GM18858 (cell line): ENCODE measurements around the gene PRKACA.

Experiments used
- ATAC-seq: cut with Tn5 transposase; IDR thresholded peaks from one replicate; pipeline ENCODE4 v1.9.1; 2021; ENCODE audit not compliant: unreplicated experiment

Gene PRKACA

DNA sequence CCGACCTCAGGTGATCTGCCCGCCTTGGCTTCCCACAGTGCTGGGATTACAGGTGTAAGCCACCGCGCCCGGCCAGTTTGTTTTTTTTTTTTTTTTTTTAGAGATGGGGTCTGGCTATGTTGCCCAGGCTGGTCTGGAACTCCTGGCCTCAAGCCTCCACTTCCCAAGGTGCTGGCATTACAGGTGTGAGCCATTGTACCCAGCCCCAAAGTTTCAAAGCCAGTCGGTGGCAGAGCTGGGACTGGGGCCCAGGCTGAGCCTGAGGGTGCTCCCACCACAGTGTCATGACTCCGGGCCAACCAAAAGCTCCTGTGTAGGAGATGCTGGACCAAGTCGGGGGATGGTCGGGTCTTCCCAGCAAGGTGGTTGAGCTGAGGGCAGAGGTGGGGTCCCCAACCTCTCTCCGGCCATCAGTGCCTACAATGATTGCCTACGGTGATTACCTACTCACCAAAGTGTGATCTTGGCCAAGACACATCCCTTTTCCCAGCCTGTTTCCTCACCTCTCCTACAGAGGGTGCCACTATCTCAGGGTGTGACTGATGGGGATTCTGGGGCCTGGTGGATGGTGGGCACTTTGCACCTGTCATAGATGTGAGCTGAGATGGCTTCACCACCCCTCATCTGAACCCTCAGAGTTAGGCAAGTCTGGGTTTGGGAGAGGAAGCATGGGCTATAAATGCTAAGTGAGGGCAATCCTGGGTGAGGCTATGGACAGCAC, 21.1 kb downstream of the PRKACA start:
- ATAC-seq: no peak

DNA sequence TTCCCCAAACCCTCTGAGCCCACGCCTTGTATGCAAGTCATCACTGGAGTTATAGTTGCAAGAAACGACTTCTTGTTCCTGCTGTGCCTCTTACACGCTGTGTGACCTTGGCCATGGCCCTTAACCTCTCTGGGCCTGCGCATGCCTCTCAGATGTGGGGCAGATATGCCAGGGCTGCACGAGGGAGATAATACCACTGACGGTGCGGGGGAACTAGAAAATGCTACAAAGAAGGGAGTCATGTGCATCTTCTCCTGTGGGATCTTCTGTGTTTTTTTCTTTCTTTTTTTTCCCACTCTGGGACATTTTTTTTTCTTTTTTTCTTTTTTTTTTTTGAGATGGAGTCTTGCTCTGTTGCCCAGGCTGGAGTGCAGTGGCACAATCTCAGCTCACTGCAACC, 22.7 kb downstream of the PRKACA start:
- no peak for ATAC-seq

DNA sequence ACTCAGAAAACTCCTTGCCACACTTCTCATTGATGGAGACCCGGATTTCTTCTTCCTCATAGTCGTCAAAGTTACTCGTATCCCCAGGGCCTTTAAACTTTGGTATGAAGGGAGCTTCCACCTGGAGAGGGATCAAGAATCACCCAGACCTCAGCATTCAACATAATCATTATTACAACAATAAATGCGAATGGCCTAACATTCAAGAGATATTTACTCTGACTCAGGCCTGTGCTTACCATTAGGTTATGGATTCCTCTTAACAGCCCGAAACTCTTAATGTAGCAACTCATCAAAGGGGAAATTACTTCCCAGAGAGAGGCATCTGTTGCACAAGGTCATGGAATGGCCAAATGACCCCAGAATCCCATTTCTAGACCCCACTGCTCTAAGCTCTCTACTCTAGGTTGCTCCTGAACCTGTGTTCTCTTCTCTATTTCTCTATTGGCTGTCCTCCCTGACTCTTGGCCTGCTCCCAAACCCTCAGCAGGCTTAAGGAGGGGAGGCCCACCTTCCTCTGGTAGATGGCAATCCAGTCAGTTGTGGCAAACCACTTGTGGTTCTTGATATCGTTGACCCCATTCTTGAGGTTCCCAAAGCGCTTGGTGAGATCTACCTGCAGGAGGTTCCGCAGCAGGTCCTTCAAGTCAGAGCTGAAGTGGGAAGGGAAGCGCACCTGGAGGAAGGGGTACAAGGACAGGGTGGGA, 24.3 kb downstream of the PRKACA start:
- ATAC-seq: no peak

DNA sequence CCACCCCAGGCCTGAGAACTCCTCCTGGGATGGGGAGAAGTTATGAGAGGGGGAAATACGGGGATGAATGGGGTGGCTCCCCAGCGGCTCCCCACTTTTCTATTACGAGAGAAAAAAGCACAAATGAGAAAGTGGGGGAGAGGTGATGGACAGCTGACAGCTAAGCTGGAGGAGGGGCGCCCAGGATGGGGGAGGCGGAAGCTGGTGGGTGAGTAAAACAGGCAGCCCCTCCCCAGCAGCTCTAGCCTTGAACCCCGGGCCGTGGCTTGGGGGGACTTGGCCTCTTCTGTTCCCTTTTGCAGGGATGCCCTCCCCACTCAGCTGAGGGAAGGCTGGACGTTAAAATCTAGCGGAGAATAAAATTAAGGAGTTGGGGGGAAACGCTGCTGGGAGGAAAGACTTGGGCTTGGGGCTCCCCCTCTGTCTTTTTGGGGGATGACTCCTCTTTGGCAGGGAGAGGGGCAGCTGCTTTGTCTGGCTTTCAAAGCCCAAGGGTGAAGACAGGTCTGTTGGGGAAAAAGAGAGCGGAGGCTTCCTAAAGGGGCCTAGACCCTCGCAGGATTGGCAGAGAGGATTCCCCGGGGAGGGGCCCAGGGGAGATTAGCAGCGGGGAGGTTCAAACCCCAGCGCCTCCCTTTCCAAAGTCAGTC, 25.6 kb downstream of the PRKACA start:
- ATAC-seq: no peak

DNA sequence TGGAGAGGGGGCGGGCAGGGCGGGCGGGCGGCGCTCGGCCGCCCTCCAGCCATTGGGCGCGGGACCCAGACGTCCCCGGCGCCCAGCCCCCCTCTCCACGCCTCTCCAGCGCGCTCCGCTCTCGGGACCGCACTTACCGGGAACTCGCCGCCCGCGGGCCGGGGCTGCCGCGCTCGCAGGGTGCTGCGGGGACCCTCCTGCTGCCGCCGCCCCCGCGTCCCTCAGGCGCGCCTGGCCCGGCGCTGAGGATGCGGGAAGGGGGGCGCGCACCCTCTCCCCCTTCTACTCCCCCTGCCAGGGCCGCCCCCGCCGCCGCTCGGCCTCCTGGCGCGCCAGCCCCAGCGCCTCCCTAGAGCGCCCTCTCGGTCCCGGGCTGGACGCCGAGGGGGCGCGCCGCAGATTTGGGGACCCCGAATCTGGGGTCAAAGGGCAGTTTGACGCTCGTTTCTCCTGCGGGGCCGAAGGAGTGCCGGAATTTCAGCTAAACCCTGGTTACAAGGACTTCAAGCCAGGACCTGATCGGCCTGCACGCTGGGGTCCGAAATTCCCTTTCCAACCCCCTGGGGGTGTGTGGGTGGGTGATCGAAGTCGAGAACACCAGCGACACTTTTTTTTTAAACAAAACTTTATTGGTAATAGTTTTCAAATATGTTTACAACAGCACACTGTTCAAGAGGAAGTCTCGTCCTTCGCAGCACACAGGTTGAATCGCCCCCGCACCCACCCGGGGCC, 26.3 kb downstream of the PRKACA start:
- ATAC-seq: peak; percentile 36

DNA sequence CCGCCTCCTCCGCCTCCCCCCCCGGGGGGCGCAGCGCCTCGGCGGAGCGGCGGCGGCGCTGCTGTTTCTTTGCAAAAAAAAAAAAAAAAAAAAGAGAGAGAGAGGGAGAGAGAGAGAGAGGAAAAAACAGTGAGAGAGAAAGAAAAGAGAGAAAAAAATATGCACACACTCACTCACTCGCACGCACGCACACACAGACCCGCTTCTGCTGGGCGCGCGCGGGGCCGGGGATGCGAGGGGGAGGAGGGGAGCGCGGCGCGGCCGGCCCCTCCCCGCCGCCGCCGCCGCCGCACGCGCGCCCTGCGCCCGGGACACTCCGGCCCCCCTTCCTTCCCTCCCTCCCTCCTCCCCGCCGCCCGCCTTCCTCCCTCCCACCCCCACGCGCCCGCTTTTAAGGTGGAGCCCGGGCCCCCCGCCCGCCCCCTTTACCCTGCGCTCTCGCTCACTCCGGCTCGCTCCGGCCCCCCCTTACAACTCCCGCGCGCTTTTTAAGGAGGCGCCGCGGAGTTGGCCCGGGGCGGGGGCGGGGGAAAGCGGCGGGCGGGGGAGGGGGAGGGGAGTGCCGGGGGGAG, 27.0 kb downstream of the PRKACA start, which contains the start of gene SAMD1:
SAMD1 (minus strand) TSS at position 243 of the 572 bp plus-strand sequence.
- ATAC-seq: no peak

DNA sequence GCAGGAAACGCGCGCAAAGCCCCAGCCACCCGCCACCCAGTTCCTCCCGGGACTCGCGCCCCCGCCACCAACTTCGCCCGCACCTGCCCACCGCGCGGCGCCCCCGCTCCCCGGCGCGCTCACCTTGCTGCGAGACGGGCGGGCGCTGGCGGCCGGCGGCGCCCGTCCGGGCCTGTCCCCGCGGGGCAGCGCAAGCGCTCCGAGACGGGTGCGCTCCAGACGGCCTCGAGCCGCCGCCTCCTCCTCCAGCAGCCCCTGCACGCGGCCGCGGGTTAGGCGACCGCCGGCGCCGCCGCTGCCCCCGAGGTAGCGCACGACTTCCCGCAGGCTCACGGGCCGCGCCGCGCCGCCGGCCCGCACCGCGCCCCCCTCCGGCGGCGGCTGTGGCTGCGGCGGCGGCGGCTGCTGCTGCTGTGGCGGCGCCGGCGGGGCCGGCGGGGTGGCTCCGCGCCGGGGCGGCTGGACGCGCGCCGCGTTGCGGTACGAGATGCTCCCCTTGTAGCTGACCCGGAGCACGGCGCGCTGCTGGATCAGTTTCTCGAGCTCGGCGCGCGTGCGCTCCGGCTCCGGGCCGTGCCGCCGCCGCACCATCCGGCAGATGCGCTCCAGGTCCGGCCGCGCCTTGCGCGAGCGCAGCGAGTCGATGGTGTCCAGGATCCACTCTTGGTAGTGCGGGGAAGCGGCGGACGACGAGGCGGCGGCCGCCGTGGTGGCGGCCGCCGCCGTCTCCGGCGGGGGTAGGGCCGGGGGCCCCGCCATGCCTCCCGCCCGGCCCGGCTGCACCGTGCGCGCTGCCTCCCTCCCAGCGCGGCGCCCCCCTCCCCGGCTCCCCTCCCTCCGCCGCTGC, 27.7 kb downstream of the PRKACA start:
- no peak for ATAC-seq

DNA sequence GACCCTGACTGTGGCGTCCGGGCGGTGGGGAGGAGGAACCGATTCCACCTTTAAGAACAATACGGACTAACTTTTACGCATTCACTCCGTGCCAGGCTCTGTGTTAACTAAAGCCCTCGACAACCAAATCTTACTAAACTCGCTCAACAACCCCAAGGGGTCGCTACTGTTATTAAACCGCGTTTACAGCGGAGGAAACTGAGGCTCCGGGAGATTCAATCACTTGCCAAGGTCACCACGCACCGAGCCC, 28.2 kb downstream of the PRKACA start:
- ATAC-seq: no peak

DNA sequence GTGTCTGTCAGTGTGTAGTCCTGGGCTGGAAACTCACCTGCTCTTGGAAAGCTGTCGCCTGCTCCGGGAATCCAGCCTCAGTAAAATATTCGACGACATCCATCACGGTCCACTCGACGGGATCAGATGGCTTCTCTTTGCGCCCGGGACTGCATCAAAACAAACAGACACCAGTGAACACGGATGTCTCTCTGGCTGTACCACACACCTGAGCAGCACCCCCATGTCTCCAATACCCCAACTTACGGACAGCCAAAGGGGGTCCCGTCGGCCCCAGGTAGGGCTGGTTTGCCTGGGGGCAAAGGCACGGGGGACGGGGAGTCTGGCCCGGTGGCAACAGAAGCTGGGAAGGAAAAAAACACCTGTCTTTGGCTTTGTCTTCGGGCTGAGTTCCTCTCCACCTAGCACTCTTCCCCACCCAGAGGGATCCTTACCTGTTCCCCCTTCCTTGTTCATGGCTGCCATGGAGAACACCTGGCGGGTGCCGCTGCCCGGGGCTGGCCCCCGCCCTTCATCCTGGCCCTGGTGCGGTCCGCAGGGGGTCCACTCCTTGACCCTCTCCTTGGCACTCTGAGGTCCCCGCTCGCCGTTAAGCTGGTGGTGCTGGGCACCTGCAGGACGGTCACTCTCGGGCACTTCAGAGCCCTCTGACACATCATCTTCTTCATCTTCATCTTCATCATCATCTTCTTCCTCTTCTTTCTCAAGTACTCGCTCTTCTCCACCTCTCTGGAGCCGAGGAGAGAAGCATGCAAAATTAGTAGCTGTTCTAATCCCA, 28.7 kb downstream of the PRKACA start:
- ATAC-seq: no peak

DNA sequence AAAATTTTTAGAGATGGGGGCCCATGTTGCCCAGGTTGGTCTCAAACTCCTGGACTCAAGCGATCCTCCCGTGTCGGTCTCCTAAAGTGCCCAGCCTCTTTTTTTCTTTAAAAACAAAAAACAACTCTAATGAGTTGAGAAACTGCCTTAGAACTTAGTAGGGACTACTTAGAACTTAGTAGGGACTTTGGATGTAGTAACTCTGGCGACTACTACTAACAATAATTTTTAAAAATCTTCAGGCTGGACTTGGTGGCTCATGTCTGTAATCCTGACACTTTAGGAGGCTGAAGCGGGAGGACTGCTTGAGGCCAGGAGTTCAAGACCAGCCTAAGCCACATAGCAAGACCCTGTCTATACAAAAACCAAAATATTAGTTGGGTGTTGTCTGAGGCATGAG, 31.5 kb downstream of the PRKACA start:
- ATAC-seq: no peak

DNA sequence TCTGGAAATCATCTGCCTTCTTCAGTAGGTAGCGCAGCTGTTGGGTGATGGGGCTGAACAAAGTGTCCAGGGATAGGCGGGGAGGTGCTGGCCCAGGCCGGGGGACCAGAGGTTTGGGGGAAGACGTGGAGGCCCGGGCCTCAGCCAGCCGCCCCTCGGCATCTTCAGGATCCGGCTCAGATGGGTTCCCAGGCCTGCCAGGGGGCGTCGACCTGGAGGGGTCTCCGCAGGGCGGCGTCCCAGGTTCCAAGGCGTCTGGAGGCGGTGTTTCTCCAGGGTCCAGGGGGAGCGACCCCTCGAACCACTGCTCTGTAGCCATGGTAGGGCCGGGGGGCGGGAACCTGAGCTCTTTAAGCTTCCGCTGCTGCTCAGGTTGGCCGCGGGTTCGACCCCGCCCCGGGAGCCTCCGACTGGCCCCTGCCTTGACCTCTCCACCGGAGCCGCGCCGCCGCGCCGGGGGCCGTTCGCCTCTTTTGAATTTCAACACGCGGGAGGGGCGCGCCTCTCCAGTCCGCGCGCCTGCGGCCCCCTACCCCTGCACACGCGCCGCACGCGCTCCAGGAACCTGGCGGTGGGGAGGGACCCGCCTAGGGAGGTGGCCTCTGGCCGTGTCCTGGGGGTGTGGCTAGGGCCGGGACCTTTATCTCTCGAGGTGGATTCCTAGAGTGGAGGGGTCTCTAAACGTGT, 32.1 kb downstream of the PRKACA start, which contains the start of gene C19orf67:
C19orf67 (minus strand) TSS at position 475 of the 687 bp plus-strand sequence; CDS start at position 319, 156 bp downstream.
- no peak for ATAC-seq

DNA sequence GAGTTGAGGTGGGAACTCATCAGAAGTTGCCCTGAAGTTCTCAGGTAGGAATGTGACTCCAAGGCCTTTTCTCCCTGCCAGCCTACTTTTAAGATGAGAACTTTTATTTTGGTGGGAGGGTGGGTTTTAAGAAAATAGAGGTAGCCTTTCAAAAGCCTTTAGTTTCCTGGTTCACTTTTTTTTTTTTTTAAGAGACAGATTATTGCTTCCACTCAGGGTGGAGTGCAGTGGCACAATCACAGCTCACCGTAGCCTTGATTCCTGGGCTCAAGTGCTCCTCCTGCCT, 34.9 kb downstream of the PRKACA start:
- no peak for ATAC-seq

DNA sequence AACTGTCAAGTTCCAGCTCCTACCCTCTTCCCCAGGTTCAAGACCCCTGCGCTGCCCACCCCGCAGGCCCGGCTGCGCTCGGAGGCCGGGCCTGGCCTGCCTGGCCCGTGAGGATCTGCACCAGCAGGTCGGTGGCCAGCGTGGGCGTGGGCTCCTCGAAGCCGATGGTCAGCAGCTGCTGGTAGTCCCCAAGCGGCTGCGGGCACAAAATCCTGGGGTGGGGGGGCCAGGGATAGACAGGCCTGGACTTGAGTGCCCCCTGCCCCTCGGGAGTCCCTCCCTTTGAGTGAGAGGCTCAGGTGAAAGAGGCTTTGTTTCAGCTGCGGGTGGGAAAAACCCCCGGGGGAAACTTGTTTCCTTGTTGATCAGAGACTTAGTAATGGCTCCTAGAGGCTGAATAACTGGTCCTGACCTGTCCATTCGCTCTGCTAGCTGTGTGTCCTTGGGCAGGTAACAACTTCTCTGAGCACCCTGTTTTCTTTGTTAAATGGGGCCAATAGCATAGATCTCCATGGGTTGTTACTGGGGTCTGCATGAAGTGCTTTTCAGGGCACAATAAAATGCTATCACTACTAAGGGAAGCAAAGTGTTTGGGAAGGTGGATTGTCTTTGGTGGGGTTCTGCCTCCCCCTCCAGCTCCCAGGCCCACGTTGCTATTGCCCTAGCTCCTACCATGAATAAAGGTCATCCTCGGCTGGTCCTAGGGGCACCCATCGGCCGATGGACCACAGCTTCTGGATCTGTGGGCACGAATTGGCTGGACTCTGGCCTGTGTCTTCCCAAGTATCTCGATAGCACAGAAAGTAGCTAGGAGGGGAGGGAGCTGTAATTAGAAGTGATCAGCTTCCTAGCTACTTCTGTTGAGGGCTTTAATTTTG, 35.5 kb downstream of the PRKACA start:
- peak; percentile 14 for ATAC-seq

DNA sequence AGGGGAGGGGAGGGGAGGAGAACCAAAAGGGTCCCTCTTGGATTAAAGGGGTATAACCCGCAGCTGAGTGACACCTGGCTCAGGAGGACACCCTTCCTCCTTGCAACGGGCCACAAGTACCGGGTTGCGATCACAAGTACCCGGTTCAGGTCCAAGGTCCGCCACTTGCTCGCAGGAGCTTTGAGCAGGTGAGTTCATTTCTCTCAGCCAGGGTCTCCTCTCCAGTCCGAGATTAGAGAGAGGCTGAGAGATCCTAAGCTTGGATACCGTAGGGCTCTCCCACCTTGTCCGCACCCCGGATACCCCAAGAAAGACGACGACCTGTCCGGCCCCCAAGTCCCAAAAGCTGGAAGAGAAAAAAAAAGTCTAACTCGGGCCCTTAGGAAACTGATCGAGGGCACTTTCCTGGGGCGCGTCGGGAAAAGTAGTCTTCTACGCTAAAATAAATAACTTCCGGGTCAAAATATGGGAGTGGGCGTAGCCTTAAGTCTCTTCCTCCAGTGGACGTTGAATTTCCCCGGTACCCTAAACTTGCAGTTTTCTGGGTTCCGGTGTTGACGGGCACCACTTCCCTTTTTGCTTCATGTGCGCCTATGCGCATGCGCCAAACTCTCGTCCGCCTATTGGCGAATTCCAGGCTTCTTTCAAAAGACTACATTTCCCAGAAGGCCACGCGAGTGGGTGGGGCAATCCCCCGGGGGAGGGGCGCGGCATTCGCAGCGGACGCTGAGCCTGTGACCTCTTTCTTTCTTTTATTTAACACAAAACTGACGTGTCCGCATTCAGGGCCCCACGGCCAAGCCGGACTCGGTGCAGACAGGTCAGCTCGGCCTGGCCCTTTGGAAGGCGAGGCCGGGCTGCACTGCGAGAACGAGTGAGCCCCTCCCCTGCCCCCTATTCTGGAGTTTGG, 36.4 kb downstream of the PRKACA start:
- ATAC-seq: peak; percentile 79

DNA sequence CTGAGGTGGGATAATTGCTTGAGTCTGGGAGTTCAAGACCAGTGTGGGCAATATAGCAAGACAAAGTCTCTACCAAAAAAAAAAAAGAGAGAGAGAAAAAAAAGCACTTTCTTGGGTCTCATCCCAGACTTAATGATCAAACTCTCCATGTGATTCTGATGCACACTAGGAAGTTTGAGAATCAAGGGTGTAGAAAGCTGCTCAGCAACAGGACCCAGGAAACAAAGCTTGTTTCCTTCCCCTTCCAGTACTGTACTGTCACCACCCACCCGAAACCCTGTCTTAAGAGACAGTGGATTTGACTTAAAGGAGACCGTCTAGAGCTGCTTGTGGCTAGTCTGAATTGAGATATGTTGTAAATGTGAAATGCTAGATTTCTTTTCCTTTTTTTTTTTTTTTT, 39.2 kb downstream of the PRKACA start:
- ATAC-seq: no peak

DNA sequence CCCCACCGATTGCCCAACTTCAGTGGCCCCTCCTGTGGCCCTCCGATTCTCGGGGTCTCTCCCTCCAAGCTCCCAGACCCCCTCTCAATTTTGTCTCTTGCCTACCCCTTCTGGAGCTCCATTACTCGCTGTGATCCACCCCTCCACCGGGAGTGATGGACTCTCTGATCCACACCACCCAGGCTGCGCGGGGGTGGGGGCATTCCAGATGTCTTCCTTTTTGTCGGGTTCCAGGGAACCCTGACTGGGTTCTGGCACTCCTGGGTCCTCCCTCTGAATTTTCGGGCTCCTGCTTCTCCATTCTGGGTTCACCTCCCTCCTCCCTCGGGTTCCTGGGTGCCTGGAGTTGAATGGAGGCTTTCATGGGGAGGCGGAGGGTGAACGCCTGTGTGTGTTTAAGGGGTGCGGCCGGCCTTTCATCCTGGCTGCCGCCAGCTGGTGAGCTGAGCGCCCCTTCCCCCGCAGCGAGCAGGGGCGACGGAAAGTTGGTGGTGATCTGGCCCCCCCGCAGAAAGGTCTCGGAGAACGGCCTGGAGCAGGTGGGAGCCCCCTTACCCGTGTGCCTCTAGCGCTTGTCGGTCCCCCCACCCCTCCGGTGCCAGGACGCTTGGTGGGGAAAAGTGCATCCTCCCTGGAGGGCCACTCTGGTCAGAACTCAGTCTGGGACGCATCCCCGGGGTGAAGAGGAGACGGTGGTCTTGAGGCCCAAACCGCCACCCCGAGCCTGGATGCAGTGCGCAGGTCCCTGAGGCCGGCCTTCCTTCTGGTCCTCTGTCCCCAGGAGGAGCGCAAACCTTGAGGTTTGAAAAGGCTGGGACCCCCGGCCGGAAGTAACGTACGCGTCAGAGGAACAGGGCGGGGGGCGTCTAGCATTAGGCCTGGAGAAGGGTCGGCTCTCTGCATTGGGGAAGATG, 43.4 kb downstream of the PRKACA start:
- no peak for ATAC-seq
